Ishikawa (cell line): ENCODE results near the gene HTT.

Experiments
- CEBPB ChIP-seq: IDR thresholded peaks from 2 replicates; pipeline ENCODE4 v1.6.1; 2012
- NFIC ChIP-seq: IDR thresholded peaks from 2 replicates; pipeline ENCODE4 v1.6.1; 2012
- TCF12 ChIP-seq: IDR thresholded peaks from 2 replicates; pipeline ENCODE4 v1.6.1; 2012; ENCODE audit warnings: low read depth
- YY1 ChIP-seq: IDR thresholded peaks from 2 replicates; pipeline ENCODE4 v1.6.1; 2012; ENCODE audit warnings: low read depth
- ZBTB7A ChIP-seq: IDR thresholded peaks from 2 replicates; pipeline ENCODE4 v1.6.1; 2012; ENCODE audit warnings: low read depth
- TF ChIP-seq, protein P1 (sequence below): IDR thresholded peaks from 2 replicates; pipeline ENCODE4 v1.6.1; 2012
- TF ChIP-seq, protein P2 (sequence below): IDR thresholded peaks from 2 replicates; pipeline ENCODE4 v1.6.1; 2012

DNA sequence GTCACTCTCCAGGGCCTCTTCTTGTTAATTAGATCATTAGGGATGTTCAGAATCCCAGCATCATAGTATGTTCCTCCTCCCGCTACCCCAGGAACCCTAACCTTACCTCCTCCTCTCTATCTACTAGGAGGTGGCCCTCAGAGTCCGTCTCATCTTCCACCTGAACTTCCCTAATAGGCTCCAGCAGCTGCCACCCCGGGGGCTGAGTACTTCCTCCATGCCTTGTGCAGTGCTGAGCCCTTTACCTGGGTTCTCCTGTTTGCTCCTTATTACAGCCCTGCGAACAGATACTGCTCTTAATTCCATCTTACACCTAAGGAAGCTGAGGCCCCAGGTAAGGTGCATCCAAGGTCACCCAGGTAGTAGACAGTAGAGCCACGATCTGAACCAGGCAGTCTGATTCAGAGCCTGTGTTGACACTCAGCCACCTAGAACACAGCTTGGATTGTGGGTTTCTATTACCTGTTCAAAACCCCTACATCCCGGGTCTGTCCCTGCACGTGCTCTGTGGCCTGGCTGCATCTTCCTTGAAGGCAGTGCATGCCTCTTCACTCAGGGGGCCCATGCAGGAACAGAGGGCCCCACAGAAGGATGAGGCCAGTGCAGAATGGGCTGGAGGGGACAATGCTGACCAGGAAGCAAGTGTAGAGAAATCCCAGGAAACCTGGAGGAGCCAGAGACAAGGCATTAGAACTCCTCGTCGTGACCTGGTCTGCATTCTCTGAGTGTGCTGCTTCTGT is 123.1 kb downstream of the HTT start:
- TF ChIP-seq, protein P1, sequence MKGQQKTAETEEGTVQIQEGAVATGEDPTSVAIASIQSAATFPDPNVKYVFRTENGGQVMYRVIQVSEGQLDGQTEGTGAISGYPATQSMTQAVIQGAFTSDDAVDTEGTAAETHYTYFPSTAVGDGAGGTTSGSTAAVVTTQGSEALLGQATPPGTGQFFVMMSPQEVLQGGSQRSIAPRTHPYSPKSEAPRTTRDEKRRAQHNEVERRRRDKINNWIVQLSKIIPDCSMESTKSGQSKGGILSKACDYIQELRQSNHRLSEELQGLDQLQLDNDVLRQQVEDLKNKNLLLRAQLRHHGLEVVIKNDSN: no peak
- TF ChIP-seq, protein P2, sequence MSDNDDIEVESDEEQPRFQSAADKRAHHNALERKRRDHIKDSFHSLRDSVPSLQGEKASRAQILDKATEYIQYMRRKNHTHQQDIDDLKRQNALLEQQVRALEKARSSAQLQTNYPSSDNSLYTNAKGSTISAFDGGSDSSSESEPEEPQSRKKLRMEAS: no peak
- TF ChIP-seq TCF12 (no peak), NFIC (no peak), CEBPB (no peak), ZBTB7A (no peak), YY1 (no peak)
